HCT116 (cell line): ENCODE measurements around the gene ERVW-1. TPM values are rescaled to one million over a fixed set of nuclear protein-coding genes. Genes with fewer than 3 reads are reported as not detected.

Source experiments
- EZH2phosphoT487 ChIP-seq: fragments of 200-600 bp; IDR thresholded peaks from 2 replicates; pipeline ENCODE4 v1.6.1; 2018; ENCODE audit warnings: antibody characterized with exemption, borderline replicate concordance
- SP1 ChIP-seq: IDR thresholded peaks from 2 replicates; pipeline ENCODE4 v1.6.1; 2012; ENCODE audit warnings: low read depth
- YY1 ChIP-seq: IDR thresholded peaks from 2 replicates; pipeline ENCODE4 v1.6.1; 2011; ENCODE audit warnings: low read length, low read depth, moderate library complexity, mild to moderate bottlenecking; ENCODE audit not compliant: insufficient replicate concordance; ENCODE audit errors: extremely low read depth
- ZNF274 ChIP-seq: fragments of 200-500 bp; sonication (Bioruptor generic); IDR thresholded peaks from 2 replicates; pipeline ENCODE4 v1.6.1; 2014; ENCODE audit warnings: mild to moderate bottlenecking, low read depth, low read length, inconsistent platforms
- total RNA-seq: library from RNA; stranded (reverse); gene quantifications from one replicate; pipeline ENCODE4 v1.2.1, GENCODE V29; 2021; ENCODE audit not compliant: unreplicated experiment

Gene ERVW-1
- total RNA-seq, 1 experiment from 2014 or later, result not detected

- no peak for TF ChIP-seq SP1
- no peak for TF ChIP-seq ZNF274
- no peak for TF ChIP-seq YY1
- TF ChIP-seq EZH2phosphoT487, result no peak
Measured at GRCh38 chr7:92421676-92422435, 55.9 kb downstream of the ERVW-1 start (continued).

Other genes with a start within 250 kb of the ERVW-1 start
- 32.4 TPM for gene KRIT1, start 232.0 kb downstream of the ERVW-1 start, total RNA-seq
- gene ANKIB1, start 232.0 kb downstream of the ERVW-1 start, total RNA-seq, result 41.2 TPM
- gene GATAD1, start 30.5 kb downstream of the ERVW-1 start, total RNA-seq, result 23.9 TPM
- gene PEX1, start 50.6 kb upstream of the ERVW-1 start, total RNA-seq, result 13.1 TPM
- 14.6 TPM for gene RBM48, start 50.8 kb upstream of the ERVW-1 start, total RNA-seq
- 28.8 TPM for gene FAM133B, start 112.4 kb upstream of the ERVW-1 start, total RNA-seq